NCI-H1436 (cell line): ENCODE measurements around the gene C1QTNF12.
"Not testable (repeated sequence)": the region's sequence is repeated elsewhere in the genome, so short reads cannot be mapped to it uniquely, and the experiment has no call there.

Experiments used
- DNase-seq: peaks from one replicate; lab custom pipeline; 2025; lab: John Stamatoyannopoulos, UW

The C1QTNF12 gene

DNA sequence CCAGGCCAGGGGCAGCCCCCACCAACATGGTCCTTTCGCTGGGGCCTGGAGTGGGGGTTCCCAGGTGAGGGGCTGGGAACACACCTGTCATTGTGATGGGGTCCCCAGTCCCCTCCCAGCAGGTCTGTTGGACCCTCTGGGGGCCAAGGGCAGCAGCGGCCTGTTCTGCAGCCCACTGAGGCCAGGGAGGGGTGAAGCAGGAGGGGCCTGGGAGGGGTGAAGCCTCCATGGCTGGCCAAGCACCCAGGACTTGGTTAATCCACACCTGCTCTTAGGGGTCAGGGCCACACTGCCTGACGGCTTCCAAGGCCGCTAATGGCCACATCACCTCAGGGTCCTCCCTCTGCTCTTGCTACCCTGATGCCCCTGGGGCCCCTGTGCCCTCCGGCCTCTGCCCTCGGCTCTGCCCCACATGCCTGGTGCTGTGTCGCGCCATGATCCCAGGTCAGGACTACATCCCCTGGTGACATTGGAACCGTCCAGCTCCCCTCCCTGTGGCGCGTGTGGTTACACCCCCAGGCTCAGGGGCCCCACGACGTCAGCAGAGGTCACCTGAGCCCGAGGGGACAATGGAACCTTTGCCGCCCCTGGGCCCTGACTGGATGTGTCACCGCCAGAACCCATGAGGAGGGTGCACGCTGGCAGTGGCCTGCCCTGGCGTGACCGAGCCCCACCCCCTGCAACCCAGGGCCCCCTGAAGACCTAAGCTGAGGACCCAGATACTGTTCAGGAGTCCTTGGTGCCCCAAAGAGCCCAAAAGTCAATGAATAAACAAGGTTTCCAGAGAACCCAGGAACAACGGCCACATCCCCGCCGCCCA, 47.2 kb downstream of the C1QTNF12 start:
- no peak for DNase-seq

DNA sequence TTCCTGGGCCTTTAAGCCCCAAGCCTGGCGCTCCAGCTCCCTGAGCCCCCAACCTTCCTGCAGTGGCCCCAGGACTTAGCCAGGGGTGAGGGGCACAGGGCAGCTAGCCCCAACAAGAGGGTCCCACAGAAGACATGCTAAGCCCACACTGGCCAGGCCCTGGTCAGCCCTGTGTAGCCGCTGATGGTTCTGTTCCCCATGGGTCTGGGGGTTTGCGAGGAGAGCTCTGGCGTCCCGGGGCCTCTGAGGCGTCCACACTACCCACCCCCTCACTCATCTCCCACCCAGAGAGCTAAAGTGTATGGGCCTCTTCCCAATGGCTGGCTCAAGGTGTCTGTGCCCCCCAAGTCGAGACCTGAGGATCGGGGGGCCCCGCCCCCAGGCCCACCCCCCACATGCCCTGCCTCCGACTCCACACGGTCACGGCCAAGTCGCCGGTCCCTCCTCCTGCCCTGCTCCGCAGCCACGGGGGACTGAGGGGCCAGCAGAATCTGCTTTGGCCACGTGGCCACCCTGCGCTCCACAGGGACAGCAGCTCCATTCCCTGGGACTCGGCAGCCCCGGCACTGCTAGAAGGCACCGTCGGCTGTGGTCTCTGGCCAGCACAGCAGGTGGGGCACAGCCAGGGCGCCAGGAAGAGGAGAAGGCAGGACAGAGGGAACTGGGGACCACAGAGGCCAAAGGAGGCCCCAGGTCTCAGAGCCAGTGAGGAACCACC, 47.9 kb downstream of the C1QTNF12 start:
- no peak for DNase-seq

DNA sequence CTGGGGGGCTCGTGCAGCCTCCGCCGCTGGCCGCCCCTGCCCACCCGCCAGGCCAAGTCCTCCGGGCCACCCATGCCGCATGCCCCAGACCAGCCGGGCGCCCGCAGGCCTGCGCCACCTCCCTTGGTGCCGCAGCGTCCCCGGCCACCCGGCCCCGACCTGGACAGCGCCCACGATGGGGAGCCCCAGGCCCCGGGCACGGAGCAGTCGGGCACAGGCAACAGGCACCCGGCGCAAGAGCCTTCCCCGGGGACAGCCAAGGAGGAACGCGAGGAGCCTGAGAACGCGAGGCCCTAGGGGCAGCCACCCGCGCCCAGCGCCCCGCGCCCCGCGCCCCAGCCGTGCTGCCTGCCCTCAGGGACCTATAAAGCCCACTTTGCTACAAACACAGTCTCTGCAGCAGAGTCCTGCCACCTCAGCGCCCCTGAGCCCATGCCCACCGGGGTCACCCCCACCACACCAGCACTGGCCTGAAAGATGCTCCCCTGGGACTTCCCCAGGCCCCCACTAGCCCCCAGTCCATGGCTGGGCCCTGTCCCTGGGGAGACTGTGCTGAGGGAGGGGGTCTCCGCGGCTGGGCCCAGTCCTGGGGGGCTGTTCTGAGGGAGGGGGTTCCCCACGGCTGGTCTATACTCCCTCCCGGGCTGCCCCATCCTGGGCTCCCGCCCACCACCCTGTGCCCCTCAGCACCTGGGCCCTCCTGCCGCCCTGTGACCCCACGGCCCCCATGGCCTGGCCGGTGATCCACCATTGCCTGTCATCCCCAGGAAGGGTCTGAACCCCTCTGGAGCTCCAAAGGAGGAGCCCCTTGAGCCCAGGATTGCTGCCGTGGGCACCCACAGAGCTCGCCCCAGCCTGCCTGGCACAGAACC, 48.7 kb downstream of the C1QTNF12 start:
- DNase-seq = no peak

DNA sequence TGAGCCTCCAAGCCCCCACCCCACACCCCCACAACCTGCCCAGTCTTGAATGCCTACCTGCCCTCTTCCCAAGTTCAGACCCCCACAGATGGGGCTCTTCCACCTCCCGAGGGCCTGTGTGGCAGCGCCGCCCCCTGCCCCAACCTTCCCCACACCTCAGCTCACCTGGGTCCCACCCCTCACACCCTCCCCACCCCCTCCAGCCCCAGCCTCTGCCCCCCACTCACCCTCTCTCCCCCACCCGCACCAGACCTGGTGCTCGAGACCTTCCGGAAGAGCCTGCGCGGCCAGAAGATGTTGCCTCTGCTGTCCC, 49.4 kb downstream of the C1QTNF12 start:
- DNase-seq = no peak

DNA sequence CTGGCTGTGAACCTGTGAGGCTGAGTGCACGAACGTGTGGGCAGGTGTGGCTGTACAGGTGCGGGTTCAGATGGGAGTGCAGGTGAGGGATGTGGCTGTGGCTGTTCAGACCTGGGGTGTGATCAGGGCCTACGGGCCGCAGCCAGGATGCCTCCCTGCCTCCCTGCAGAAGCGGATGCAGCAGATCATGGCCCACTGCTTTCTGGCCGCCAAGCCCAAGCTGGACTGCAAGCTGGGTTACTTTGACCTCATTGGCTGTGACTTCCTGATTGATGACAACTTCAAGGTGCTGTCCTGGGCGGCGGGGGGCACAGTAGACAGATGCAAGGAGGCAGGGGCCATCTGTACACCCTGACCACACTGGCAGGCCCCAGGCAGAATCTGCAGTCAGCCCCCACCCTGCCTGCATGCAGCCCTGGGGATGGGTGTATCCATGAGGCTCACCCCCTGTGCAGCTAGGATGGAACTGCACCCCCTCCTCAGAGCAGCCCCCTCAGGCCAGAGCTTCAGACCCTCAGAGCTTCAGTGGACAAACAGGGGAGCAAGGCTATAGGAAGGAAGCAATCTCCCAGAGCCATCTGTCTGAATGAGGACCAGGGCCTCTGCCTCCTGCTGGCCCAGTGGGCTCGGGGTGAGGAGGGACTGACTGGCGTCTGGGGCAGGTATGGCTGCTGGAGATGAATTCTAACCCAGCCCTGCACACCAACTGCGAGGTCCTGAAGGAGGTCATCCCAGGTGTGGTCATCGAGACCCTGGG, 49.9 kb downstream of the C1QTNF12 start:
- DNase-seq = no peak

DNA sequence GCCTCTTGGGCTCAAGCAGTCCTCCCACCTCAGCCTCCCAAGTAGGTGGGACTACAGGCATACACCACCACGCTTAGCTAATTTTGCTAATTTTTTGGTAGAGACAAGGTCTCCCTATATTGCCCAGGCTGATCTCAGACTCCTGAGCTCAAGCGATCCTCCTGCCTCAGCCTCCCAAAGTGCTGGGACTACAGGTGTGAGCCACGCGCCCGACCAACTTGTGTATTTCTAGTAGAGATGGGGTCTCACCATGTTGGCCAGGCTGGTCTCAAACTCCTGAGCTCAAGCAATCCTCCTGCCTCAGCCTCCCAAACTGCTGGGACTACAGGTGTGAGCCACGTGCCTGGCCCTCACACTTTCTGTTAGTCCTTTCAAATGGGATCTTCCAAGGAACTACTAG, 50.8 kb downstream of the C1QTNF12 start:
- DNase-seq = not testable (repeated sequence)

DNA sequence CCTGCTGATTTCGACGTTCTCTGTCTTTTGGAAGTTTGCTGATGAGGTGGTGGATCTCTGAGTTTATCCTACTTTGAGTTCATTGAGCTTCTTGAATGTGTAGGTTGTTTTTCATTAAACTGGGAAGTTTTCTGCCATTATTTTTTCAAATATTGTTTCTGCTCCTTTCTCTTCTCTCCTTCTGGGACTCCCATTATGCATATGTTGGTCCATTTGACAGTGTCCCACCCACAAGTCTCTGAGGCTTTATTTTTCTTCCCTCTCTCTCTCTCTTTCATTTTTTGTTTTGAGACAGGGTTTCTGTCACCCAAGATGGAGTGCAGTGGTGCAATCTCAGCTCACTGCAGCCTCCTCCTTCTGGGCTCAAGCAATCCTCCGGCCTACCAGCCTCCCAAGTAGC, 51.8 kb downstream of the C1QTNF12 start:
- no peak for DNase-seq
